Psoas muscle (tissue), 8 donors: Measurements from ENCODE around the gene PUS3. TPM values are rescaled to one million over a fixed set of nuclear protein-coding genes. Genes with fewer than 3 reads are reported as not detected.
"Not testable (repeated sequence)": the region's sequence is repeated elsewhere in the genome, so short reads cannot be mapped to it uniquely, and the experiment has no call there.

Experiments used
- ATAC-seq, 4 donors: fragments of 200-7000 bp; cut with Tn5 transposase; one replicate each; pipeline ENCODE4 v1.9.1; 2020; ENCODE audit warnings: moderate library complexity in 3 of 4, mild to moderate bottlenecking in 2 of 4
- DNase-seq, 2 donors: peaks; one replicate each; pipeline ENCODE4 v3.0.0-alpha.2; 2020
- H3K27ac ChIP-seq: fragments of 200-600 bp; one replicate; pipeline ENCODE4 v1.8.0; 2022
- H3K27me3 ChIP-seq, 3 donors: fragments of 200-600 bp in 1 of 3; one replicate each; pipeline versions ENCODE4 v1.6.1 to v1.8.0; 2013 to 2022; ENCODE audit warnings: low read length in 2 of 3, mild to moderate bottlenecking in 2 of 3, moderate library complexity in 1 of 3; ENCODE audit not compliant: insufficient read depth in 3 of 3
- H3K36me3 ChIP-seq, 2 donors: fragments of 200-600 bp in 1 of 2; one replicate each; pipeline versions ENCODE4 v1.6.1 to v1.8.0; 2013 to 2022; ENCODE audit warnings: low read depth in 1 of 2, mild to moderate bottlenecking in 1 of 2, moderate library complexity in 1 of 2; ENCODE audit not compliant: insufficient read depth in 1 of 2
- H3K4me1 ChIP-seq: fragments of 200-600 bp; one replicate; pipeline ENCODE4 v1.8.0; 2022
- H3K4me3 ChIP-seq: fragments of 200-600 bp; one replicate; pipeline ENCODE4 v1.8.0; 2022; ENCODE audit warnings: mild to moderate bottlenecking
- H3K9me3 ChIP-seq: fragments of 200-600 bp; one replicate; pipeline ENCODE4 v1.8.0; 2022
- WGBS, 3 donors: extraction: QIAGEN DNeasy Blood & Tissue Kit; methylation state at CpG; one replicate each; pipeline versions ENCODE4 v1.1.6 to v1.1.7; 2013; 5-methylcytosine and 5-hydroxymethylcytosine counted together
- intact Hi-C, 2 donors: fragments of 100-400 bp; cut with DNase I; formaldehyde crosslinking; loops; one replicate each; pipeline versions ENCODE4 v1.11.0 to v1.14.2; 2022
- polyA plus RNA-seq, 3 donors: library from polyadenylated mRNA; stranded (reverse); fragments of 200-250 nt; gene quantifications; one replicate each; pipeline ENCODE4 v1.2.3, GENCODE V29; 2013
- total RNA-seq, 4 donors: library from RNA; stranded (reverse); fragmentation: NEBNext Ultra II Directional in 2 of 4; extraction: Animal tissue kit (Norgen Biotek cat#: 25700) in 2 of 4; gene quantifications; one replicate each; pipeline versions ENCODE4 v1.2.1 to v1.2.4, GENCODE V29; 2021 to 2023
- TF ChIP-seq, protein P1 (sequence below): fragments of 200-600 bp; IDR thresholded peaks from one replicate; pipeline ENCODE4 v1.8.0; 2022; ENCODE audit warnings: antibody characterized with exemption
- donor health status: healthy with polysubstance abuse.
- donor health status: DM: no; HTN: no; CAD: no; lungs with moderate emphysema.
- donor health status: Bipolar disorder and iron deficiency.
- donor health status: healthy.
- donor health status: DM: yes; HTN: yes; CAD: no.
- donor health status: DM: no; HTN: no; CAD: no.
- donor health status: DM: no; HTN: no; CAD: no.
- donor health status: DM: yes; HTN: yes; CAD: no.

The PUS3 gene
- total and polyA plus RNA-seq, 7 donors = 9.0 to 17.5 (median 16.1) TPM

DNA sequence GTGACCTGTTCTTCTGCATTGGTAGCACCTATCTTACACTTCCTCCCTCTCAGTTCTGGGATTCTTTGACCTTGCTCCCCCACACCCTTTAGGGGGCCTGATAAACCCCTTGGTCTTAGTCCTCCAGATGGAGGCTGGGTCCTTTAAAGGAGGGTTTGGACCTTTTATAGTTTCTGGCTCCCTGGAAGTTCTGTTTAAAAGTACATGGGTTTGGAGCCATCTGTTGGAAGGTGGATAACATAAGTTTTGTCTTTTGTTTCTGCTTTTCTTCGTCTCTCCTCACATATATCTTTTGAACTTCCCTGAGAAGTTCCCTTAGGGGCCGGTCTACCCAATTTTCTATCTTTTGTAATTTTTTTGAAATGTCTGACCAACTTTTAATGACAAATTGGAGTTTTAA lies 33.5 kb downstream of the PUS3 start:
- TF ChIP-seq, protein P1, sequence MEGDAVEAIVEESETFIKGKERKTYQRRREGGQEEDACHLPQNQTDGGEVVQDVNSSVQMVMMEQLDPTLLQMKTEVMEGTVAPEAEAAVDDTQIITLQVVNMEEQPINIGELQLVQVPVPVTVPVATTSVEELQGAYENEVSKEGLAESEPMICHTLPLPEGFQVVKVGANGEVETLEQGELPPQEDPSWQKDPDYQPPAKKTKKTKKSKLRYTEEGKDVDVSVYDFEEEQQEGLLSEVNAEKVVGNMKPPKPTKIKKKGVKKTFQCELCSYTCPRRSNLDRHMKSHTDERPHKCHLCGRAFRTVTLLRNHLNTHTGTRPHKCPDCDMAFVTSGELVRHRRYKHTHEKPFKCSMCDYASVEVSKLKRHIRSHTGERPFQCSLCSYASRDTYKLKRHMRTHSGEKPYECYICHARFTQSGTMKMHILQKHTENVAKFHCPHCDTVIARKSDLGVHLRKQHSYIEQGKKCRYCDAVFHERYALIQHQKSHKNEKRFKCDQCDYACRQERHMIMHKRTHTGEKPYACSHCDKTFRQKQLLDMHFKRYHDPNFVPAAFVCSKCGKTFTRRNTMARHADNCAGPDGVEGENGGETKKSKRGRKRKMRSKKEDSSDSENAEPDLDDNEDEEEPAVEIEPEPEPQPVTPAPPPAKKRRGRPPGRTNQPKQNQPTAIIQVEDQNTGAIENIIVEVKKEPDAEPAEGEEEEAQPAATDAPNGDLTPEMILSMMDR = no peak
- WGBS, 3 donors = 77 to 83% (median 81%) methylated on average over 2 of the region's 2 CpGs

DNA sequence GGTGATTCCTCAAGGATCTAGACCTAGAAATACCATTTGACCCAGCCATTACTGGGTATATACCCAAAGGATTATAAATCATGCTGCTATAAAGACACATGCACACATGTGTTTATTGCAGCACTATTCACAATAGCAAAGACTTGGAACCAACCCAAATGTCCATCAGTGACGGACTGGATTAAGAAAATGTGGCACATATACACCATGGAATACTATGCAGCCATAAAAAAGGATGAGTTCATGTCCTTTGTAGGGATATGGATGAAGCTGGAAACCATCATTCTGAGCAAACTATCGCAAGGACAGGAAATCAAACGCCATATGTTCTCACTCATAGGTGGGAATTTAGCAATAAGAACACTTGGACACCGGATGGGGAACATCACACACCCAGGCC lies 37.7 kb downstream of the PUS3 start:
- H3K27ac ChIP-seq, H3K36me3 ChIP-seq, H3K27me3 ChIP-seq, H3K9me3 ChIP-seq, intact Hi-C loops, ATAC-seq, DNase-seq, H3K4me1 ChIP-seq, H3K4me3 ChIP-seq: not testable (repeated sequence)
- 92 to 95% (median 94%) methylated on average over 4 of the region's 4 CpGs for WGBS, 3 donors

More for the DNA sequence above, 33.5 kb downstream of the PUS3 start:
- intact Hi-C loops = no loop called here
- Histone ChIP-seq H3K27ac (no peak overlapping the region), H3K27me3 (no peaks in the 10 kb centered on the region), H3K4me3 (no peak overlapping the region), H3K36me3 (no peaks in the 10 kb centered on the region), H3K9me3 (no peaks in the 10 kb centered on the region), H3K4me1 (no peaks in the 10 kb centered on the region)
- ATAC-seq = no peak
- no peak for DNase-seq

DNA sequence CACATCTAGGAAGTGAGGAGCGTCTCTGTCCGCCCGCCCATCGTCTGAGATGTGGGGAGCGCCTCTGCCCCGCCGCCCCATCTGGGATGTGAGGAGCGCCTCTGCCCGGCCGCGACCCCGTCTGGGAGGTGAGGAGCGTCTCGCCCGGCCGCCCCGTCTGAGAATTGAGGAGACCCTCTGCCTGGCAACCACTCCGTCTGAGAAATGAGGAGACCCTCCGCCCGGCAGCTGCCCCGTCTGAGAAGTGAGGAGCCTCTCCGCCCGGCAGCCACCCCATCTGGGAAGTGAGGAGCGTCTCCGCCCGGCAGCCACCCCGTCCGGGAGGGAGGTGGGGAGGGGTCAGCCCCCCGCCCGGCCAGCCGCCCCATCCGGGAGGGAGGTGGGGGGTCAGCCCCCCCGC lies 40.2 kb downstream of the PUS3 start:
- H3K4me3 ChIP-seq, ATAC-seq, H3K27me3 ChIP-seq, intact Hi-C loops, H3K27ac ChIP-seq, DNase-seq, H3K4me1 ChIP-seq, H3K9me3 ChIP-seq, H3K36me3 ChIP-seq: not testable (repeated sequence)
- 95 to 96% (median 95%) methylated on average over 4 to 33 of the region's 33 CpGs for WGBS, 3 donors

DNA sequence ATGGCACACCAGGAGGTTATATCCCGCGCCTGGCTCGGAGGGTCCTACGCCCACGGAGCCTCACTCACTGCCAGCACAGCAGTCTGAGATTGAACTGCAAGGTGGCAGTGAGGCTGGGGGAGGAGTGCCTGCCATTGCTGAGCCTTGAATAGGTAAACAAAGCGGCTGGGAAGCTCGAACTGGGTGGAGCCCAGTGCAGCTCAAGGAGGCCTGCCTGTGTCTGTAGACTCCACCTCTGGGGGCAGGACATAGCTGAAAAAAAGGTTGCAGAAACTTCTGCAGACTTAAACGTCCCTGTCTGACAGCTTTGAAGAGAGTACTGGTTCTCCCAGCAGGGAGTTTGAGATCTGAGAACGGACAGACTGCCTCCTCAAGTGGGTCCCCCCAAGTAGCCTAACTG lies 45.3 kb downstream of the PUS3 start:
- H3K4me3 ChIP-seq, H3K27me3 ChIP-seq, H3K4me1 ChIP-seq, DNase-seq, intact Hi-C loops, ATAC-seq, H3K27ac ChIP-seq, H3K9me3 ChIP-seq, H3K36me3 ChIP-seq: not testable (repeated sequence)
- WGBS, 3 donors = 81 to 87% (median 81%) methylated on average over 9 of the region's 9 CpGs

DNA sequence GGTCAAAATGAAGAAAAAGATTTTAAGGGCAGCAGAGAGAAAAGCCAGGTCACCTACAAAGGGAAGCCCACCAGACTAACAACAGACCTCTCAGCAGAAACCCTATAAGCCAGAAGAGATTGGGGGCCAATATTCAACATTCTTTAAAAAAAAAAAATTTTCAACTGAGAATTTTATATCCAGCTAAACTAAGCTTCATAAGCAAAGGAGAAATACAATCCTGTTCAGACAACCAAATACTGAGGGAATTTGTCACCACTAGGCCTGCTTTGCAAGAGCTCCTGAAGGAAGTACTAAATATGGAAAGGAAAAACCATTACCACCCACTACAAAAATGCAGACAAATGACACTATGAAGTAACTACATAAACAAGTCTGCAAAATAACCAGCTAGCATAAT lies 56.8 kb downstream of the PUS3 start:
- Histone ChIP-seq H3K9me3 (peaks cover 9% of the 10 kb centered on the region), H3K27me3 (no peaks in the 10 kb centered on the region), H3K27ac (no peak overlapping the region), H3K4me3 (no peak overlapping the region), H3K4me1 (no peaks in the 10 kb centered on the region), H3K36me3 (no peaks in the 10 kb centered on the region)
- intact Hi-C loops = no loop called here
- ATAC-seq (no peak), DNase-seq (no peak)
- TF ChIP-seq, protein P1 = no peak

Other genes with a start within 250 kb of the PUS3 start
- not detected for gene ACRV1, start 222.4 kb downstream of the PUS3 start, total RNA-seq
- gene ACRV1, start 222.4 kb downstream of the PUS3 start, polyA plus RNA-seq = under 1 TPM in 1 of 3 donors, not detected in 2; 0.03 TPM
- gene PATE1, start 156.9 kb downstream of the PUS3 start, total RNA-seq = not detected
- gene PATE1, start 156.9 kb downstream of the PUS3 start, polyA plus RNA-seq = not detected
- gene PATE2, start 124.4 kb downstream of the PUS3 start, total RNA-seq = under 1 TPM in 1 of 4 donors, not detected in 3; 0.17 TPM
- gene PATE2, start 124.4 kb downstream of the PUS3 start, polyA plus RNA-seq = not detected
- gene PATE3, start 115.1 kb downstream of the PUS3 start, total RNA-seq = not detected
- gene PATE3, start 115.1 kb downstream of the PUS3 start, polyA plus RNA-seq = not detected
- gene PATE4, start 69.9 kb downstream of the PUS3 start, total RNA-seq = not detected
- gene PATE4, start 69.9 kb downstream of the PUS3 start, polyA plus RNA-seq = not detected
- 1 to 10 TPM; 1.8 to 4.0 (median 3.1) TPM for gene HYLS1, start 15.5 kb downstream of the PUS3 start, total RNA-seq
- gene HYLS1, start 15.5 kb downstream of the PUS3 start, polyA plus RNA-seq = 1 to 10 TPM; 1.9 to 7.2 (median 3.8) TPM
- gene DDX25, start 1.3 kb upstream of the PUS3 start, total RNA-seq = not detected
- gene DDX25, start 1.3 kb upstream of the PUS3 start, polyA plus RNA-seq = under 1 TPM in 1 of 3 donors, not detected in 2; 0.01 TPM
- not detected for gene VSIG10L2, start 42.8 kb upstream of the PUS3 start, total RNA-seq
- under 1 TPM in 1 of 3 donors, not detected in 2; 0.21 TPM for gene VSIG10L2, start 42.8 kb upstream of the PUS3 start, polyA plus RNA-seq
- 1 to 10 TPM; 1.3 to 5.6 (median 1.5) TPM for gene CDON, start 159.7 kb upstream of the PUS3 start, total RNA-seq
- gene CDON, start 159.7 kb upstream of the PUS3 start, polyA plus RNA-seq = 1 to 10 TPM in 1 of 3 donors, under 1 TPM in 2; 0.63 to 1.0 (median 0.79) TPM